HCT116 (cell line): Measurements from ENCODE around the gene CEACAM1. TPM values are rescaled to one million over a fixed set of nuclear protein-coding genes. Genes with fewer than 3 reads are reported as not detected.
A peak's percentile ranks its signal among the peaks of the same experiment; 100 is the strongest.

ENCODE experiments used
- ATAC-seq: fragments of 200-7000 bp; cut with Tn5 transposase; 2 replicates; pipeline ENCODE4 v1.9.1; 2020; ENCODE audit warnings: mild to moderate bottlenecking, moderate library complexity
- BruUV-seq: library from RNA; stranded (reverse); fragments of 400-500 nt; replicated peaks from 2 replicates; lab custom pipeline; 2021; lab: Mats Ljungman, UMichigan
- CTCF ChIA-PET: fragments of 300-600 bp; sonication (Branson Sonifier 250); formaldehyde crosslinking; loops from one replicate; lab custom pipeline; 2021; ENCODE audit warnings: antibody characterized with exemption; lab: Charles Lee
- POLR2A ChIA-PET: fragments of 300-600, 350-600 bp; sonication (Branson Sonifier 250); formaldehyde crosslinking; loops from one replicate; lab custom pipeline; 2021; ENCODE audit warnings: antibody characterized with exemption; lab: Charles Lee
- RAD21 ChIA-PET, 2 experiments: fragments of 300-600 bp; sonication (Branson Sonifier 250); formaldehyde crosslinking; loops; one replicate each; lab custom pipeline; 2023; ENCODE audit warnings: low total read pairs in 2 of 2; ENCODE audit not compliant: uncharacterized antibody in 2 of 2, unreplicated experiment in 2 of 2, low non-redundant PET in 1 of 2; lab: Charles Lee
- DNase-seq: peaks from one replicate; pipeline ENCODE4 v3.0.0-alpha.2; 2010; ENCODE audit warnings: low read depth, low spot score
- H2AFZ ChIP-seq: fragments of 200-600 bp; shearing (Covaris generic), sonication (generic); 2 replicates; pipeline ENCODE4 v1.6.1; 2017; ENCODE audit warnings: low read depth, mixed run types, mixed read lengths, antibody characterized with exemption, low read length; ENCODE audit not compliant: poor library complexity, severe bottlenecking
- H3K27ac ChIP-seq: 2 replicates; pipeline ENCODE4 v1.5.1; 2012; ENCODE audit warnings: low read depth, low read length
- H3K27me3 ChIP-seq: fragments of 200-600 bp; sonication (generic); 2 replicates; pipeline ENCODE4 v1.6.1; 2016; ENCODE audit warnings: mixed run types, low read length, mixed read lengths; ENCODE audit not compliant: insufficient read depth
- H3K36me3 ChIP-seq, 2 experiments: fragments of 200-500 bp in 1 of 2; fragments of 200-600 bp in 1 of 2; sonication (Bioruptor generic) in 1 of 2; sonication (generic) in 1 of 2; 2 replicates each; pipeline versions ENCODE4 v1.5.1 to v1.6.1; 2014 to 2016; ENCODE audit warnings: low read length in 2 of 2, inconsistent platforms in 1 of 2, mixed read lengths in 1 of 2, mixed run types in 1 of 2; ENCODE audit not compliant: insufficient read depth in 2 of 2, control insufficient read depth in 1 of 2
- H3K4me1 ChIP-seq, 2 experiments: fragments of 200-600 bp in 1 of 2; sonication (generic) in 1 of 2; 2 replicates each; pipeline versions ENCODE4 v1.5.1 to v1.6.1; 2012 to 2017; ENCODE audit warnings: low read length in 2 of 2, inconsistent platforms in 1 of 2, mild to moderate bottlenecking in 1 of 2, mixed read lengths in 1 of 2, mixed run types in 1 of 2, moderate library complexity in 1 of 2; ENCODE audit not compliant: insufficient read depth in 2 of 2, control insufficient read depth in 1 of 2
- H3K4me2 ChIP-seq: fragments of 200-600 bp; sonication (generic); 2 replicates; pipeline ENCODE4 v1.6.1; 2017; ENCODE audit warnings: mixed run types, low read length, mixed read lengths
- H3K4me3 ChIP-seq, 2 experiments: fragments of 200-600 bp in 1 of 2; sonication (generic) in 1 of 2; replicated peaks in 1 of 2; 2 replicates each; pipeline ENCODE4 v1.5.1; 2011 to 2016; ENCODE audit warnings: low read length in 2 of 2, control low read depth in 1 of 2, low read depth in 1 of 2, mild to moderate bottlenecking in 1 of 2, mixed read lengths in 1 of 2, mixed run types in 1 of 2
- H3K79me2 ChIP-seq: fragments of 200-600 bp; sonication (generic); 2 replicates; pipeline ENCODE4 v1.6.1; 2017; ENCODE audit warnings: mild to moderate bottlenecking, mixed run types, low read length, moderate library complexity, mixed read lengths; ENCODE audit not compliant: insufficient read depth
- H3K9ac ChIP-seq: fragments of 200-600 bp; sonication (generic); 2 replicates; pipeline ENCODE4 v1.6.1; 2016; ENCODE audit warnings: low read length, mixed read lengths
- H3K9me2 ChIP-seq: fragments of 200-600 bp; sonication (generic), shearing (Covaris generic); 2 replicates; pipeline ENCODE4 v1.6.1; 2017; ENCODE audit warnings: mixed run types, mild to moderate bottlenecking, moderate library complexity; ENCODE audit not compliant: insufficient read depth
- H3K9me3 ChIP-seq, 2 experiments: fragments of 200-500 bp in 1 of 2; fragments of 200-600 bp in 1 of 2; sonication (Bioruptor generic) in 1 of 2; sonication (generic) in 1 of 2; 2 replicates each; pipeline ENCODE4 v1.6.1; 2014 to 2017; ENCODE audit warnings: low read length in 2 of 2, mixed read lengths in 2 of 2, inconsistent platforms in 1 of 2, low read depth in 1 of 2, mild to moderate bottlenecking in 1 of 2, mixed run types in 1 of 2, moderate library complexity in 1 of 2; ENCODE audit not compliant: control insufficient read depth in 1 of 2, insufficient read depth in 1 of 2
- H4K20me1 ChIP-seq: fragments of 200-600 bp; sonication (generic), shearing (Covaris generic); 2 replicates; pipeline ENCODE4 v1.6.1; 2017; ENCODE audit warnings: mixed run types, mild to moderate bottlenecking, moderate library complexity; ENCODE audit not compliant: insufficient read depth
- CBX3 ChIP-seq: IDR thresholded peaks from 2 replicates; pipeline ENCODE4 v1.6.1; 2012; ENCODE audit warnings: low read depth
- CEBPB ChIP-seq: IDR thresholded peaks from 2 replicates; pipeline ENCODE4 v1.6.1; 2012; ENCODE audit warnings: low read depth
- EGR1 ChIP-seq: IDR thresholded peaks from 2 replicates; pipeline ENCODE4 v1.6.1; 2012; ENCODE audit warnings: low read depth
- EZH2 ChIP-seq: fragments of 200-600 bp; sonication (generic); IDR thresholded peaks from 2 replicates; pipeline ENCODE4 v1.6.1; 2017; ENCODE audit warnings: antibody characterized with exemption, mixed run types
- POLR2A ChIP-seq: IDR thresholded peaks from 2 replicates; pipeline ENCODE4 v1.7.0; 2011; ENCODE audit warnings: borderline replicate concordance; ENCODE audit not compliant: insufficient read depth, insufficient read length; ENCODE audit errors: extremely low read depth
- RAD21 ChIP-seq: IDR thresholded peaks from 2 replicates; pipeline ENCODE4 v1.6.1; 2012; ENCODE audit warnings: low read depth, mild to moderate bottlenecking
- SP1 ChIP-seq: IDR thresholded peaks from 2 replicates; pipeline ENCODE4 v1.6.1; 2012; ENCODE audit warnings: low read depth
- SRF ChIP-seq: IDR thresholded peaks from 2 replicates; pipeline ENCODE4 v1.6.1; 2012; ENCODE audit warnings: low read depth
- TCF7L2 ChIP-seq: IDR thresholded peaks from 2 replicates; pipeline ENCODE4 v1.7.0; 2011; ENCODE audit warnings: borderline replicate concordance, inconsistent platforms; ENCODE audit not compliant: insufficient read depth, insufficient read length; ENCODE audit errors: extremely low read depth
- ZFX ChIP-seq: fragments of 450-650 bp; IDR thresholded peaks from 2 replicates; pipeline ENCODE4 v1.6.1; 2017
- ZNF274 ChIP-seq: fragments of 200-500 bp; sonication (Bioruptor generic); IDR thresholded peaks from 2 replicates; pipeline ENCODE4 v1.6.1; 2014; ENCODE audit warnings: mild to moderate bottlenecking, low read depth, low read length, inconsistent platforms
- intact Hi-C: fragments of 100-400 bp; cut with micrococcal nuclease; formaldehyde crosslinking; loops from 2 replicates; pipeline ENCODE4 v1.10.0; 2022
- total RNA-seq: library from RNA; stranded (reverse); gene quantifications from one replicate; pipeline ENCODE4 v1.2.1, GENCODE V29; 2021; ENCODE audit not compliant: unreplicated experiment
- TF ChIP-seq, protein P1 (sequence below): IDR thresholded peaks from 2 replicates; pipeline ENCODE4 v1.6.1; 2012
- TF ChIP-seq, protein P2 (sequence below), 3 experiments: fragments of 200-600 bp in 1 of 3; sonication (generic) in 1 of 3; IDR thresholded peaks in 2 of 3; conservative IDR thresholded peaks in 1 of 3; 2 replicates each; pipeline ENCODE4 v1.5.1; 2012 to 2017; ENCODE audit warnings: low read depth in 2 of 3, low read length in 2 of 3, antibody characterized with exemption in 1 of 3, borderline replicate concordance in 1 of 3, control low read depth in 1 of 3, mild to moderate bottlenecking in 1 of 3, mixed read lengths in 1 of 3, mixed run types in 1 of 3, moderate library complexity in 1 of 3; ENCODE audit not compliant: insufficient read depth in 1 of 3

The CEACAM1 gene
- total RNA-seq, 1 experiment from 2014 or later: 1.2 TPM

DNA sequence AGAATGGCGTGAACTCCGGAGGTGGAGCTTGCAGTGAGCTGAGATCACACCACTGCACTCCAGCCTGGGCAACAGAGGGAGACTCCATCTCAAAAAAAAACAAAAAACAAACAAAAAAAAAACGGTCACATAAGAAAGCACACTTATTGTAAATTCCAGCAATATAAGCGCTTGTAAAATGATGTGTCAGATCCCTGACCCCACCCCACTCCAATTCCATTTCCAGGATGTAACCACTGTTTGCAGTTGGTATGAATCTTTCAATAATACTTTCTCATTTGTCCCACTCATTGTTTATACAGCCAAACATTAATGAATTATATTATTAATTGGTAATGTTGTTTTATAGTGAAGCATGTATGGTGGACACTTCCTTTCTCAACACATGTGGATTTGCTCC lies 15.9 kb upstream of the CEACAM1 start:
- no peaks in the 10 kb centered on the region for H3K36me3 ChIP-seq
- no peaks in the 10 kb centered on the region for H3K27me3 ChIP-seq
- no peak overlapping the region for H3K27ac ChIP-seq
- no peak overlapping the region for H3K4me3 ChIP-seq
- no peak overlapping the region for H3K9ac ChIP-seq
- H3K9me2 ChIP-seq: no peaks in the 10 kb centered on the region
- no peak overlapping the region for H3K4me2 ChIP-seq
- H3K4me1 ChIP-seq: no peaks in the 10 kb centered on the region
- POLR2A ChIA-PET: no interaction called here
- DNase-seq (no peak), ATAC-seq (no peak)
- H3K9me3 ChIP-seq: no peaks in the 10 kb centered on the region
- TF ChIP-seq POLR2A (no peak), TCF7L2 (no peak), SRF (no peak), SP1 (no peak), EGR1 (no peak), CEBPB (no peak), CBX3 (no peak)
- TF ChIP-seq, all 23 proteins: peak for 0
- ChIA-PET CTCF (no interaction called here), RAD21 (no interaction called here)
- H2AFZ ChIP-seq: no peak overlapping the region
- no peaks in the 10 kb centered on the region for H4K20me1 ChIP-seq
- BruUV-seq: no TSS peak
- intact Hi-C loops: no loop called here
- no peaks in the 10 kb centered on the region for H3K79me2 ChIP-seq

DNA sequence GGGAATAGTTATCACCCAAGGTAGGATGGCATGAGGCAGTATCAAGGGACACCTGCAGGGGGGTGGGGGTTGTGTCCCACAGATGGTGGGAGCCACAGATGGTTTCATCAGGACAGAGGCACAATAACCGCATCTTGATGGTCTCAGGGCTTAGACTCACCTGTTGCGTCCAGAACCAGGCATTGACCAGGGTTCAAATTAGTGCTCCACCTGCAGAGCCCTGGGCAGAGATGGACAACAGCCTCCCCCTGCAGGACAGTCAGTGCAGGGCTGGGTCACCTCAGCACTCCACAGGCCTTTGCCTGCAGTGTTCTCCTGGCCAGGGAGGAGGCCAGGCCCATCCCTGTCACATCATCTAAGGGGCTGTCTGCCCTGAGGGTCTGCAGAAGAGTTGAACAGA lies 14.5 kb upstream of the CEACAM1 start:
- intact Hi-C loops: no loop called here
- ChIA-PET CTCF (no interaction called here), POLR2A (no interaction called here), RAD21 (no interaction called here)
- no peaks in the 10 kb centered on the region for H3K9me3 ChIP-seq
- DNase-seq: no peak
- no peaks in the 10 kb centered on the region for H3K4me1 ChIP-seq
- TF ChIP-seq ZFX: 0 out of 2 replicates have a peak, but pooled peaks have one; percentile 17
- TF ChIP-seq EZH2: no peak
- TF ChIP-seq CBX3: no peak
- no peak for TF ChIP-seq TCF7L2
- TF ChIP-seq POLR2A: no peak
- TF ChIP-seq, protein P1, sequence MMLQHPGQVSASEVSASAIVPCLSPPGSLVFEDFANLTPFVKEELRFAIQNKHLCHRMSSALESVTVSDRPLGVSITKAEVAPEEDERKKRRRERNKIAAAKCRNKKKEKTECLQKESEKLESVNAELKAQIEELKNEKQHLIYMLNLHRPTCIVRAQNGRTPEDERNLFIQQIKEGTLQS: no peak
- TF ChIP-seq ZNF274: no peak
- TF ChIP-seq, protein P2, sequence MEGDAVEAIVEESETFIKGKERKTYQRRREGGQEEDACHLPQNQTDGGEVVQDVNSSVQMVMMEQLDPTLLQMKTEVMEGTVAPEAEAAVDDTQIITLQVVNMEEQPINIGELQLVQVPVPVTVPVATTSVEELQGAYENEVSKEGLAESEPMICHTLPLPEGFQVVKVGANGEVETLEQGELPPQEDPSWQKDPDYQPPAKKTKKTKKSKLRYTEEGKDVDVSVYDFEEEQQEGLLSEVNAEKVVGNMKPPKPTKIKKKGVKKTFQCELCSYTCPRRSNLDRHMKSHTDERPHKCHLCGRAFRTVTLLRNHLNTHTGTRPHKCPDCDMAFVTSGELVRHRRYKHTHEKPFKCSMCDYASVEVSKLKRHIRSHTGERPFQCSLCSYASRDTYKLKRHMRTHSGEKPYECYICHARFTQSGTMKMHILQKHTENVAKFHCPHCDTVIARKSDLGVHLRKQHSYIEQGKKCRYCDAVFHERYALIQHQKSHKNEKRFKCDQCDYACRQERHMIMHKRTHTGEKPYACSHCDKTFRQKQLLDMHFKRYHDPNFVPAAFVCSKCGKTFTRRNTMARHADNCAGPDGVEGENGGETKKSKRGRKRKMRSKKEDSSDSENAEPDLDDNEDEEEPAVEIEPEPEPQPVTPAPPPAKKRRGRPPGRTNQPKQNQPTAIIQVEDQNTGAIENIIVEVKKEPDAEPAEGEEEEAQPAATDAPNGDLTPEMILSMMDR (IDR thresholded peaks at IDR 0.05 in 2 of 3, conservative IDR thresholded peaks at IDR 0.05 in 1 of 3; ENCODE audit: borderline replicate concordance in 1 of 3, insufficient read depth in 1 of 3, low read depth in 2 of 3, low read length in 2 of 3): 0 out of 6 replicates have a peak, but pooled peaks of 1 of the 3 experiments have one; percentile 24
- TF ChIP-seq RAD21: peak; percentile 9; the same call in 1 of the 2 replicates
- H2AFZ ChIP-seq: no peak overlapping the region
- H3K79me2 ChIP-seq: no peaks in the 10 kb centered on the region
- no peaks in the 10 kb centered on the region for H3K36me3 ChIP-seq
- H3K27ac ChIP-seq: no peak overlapping the region
- no peak overlapping the region for H3K9ac ChIP-seq
- ATAC-seq: peak; percentile 63
- no peak overlapping the region for H3K4me3 ChIP-seq
- no peak overlapping the region for H3K4me2 ChIP-seq
- H3K9me2 ChIP-seq: no peaks in the 10 kb centered on the region
- H3K27me3 ChIP-seq: no peaks in the 10 kb centered on the region
- H4K20me1 ChIP-seq: no peaks in the 10 kb centered on the region
- no TSS peak for BruUV-seq
